ENCODE results near the gene MYRFL.
"Not testable (repeated sequence)": the region's sequence is repeated elsewhere in the genome, so short reads cannot be mapped to it uniquely, and the experiment has no call there.

The MYRFL gene

GRCh38 chr12:69991690-69992288 is 166.8 kb downstream of the MYRFL start:
- H3K4me1 ChIP-seq (ENCODE audit: control insufficient read depth, low read length): peaks cover 15% of the 10 kb centered on the region; the same call in 1 of the 2 replicates
- no peak overlapping the region for H3K4me3 ChIP-seq (ENCODE audit: low read length)
- 0 out of 2 replicates have a peak, but pooled peaks cover 3% of the 10 kb centered on the region for H3F3A ChIP-seq (ENCODE audit: control insufficient read depth, insufficient read depth)
- no peaks in the 10 kb centered on the region for H3K79me2 ChIP-seq (ENCODE audit: control insufficient read depth, low read length)
- no peak overlapping the region for H3K4me2 ChIP-seq (ENCODE audit: low read length)
- no peak overlapping the region for H3K27ac ChIP-seq (ENCODE audit: low read depth, low read length)
- TF ChIP-seq EZH2phosphoT487 (IDR thresholded peaks at IDR 0.05; ENCODE audit: borderline replicate concordance, low read length) (no peak), CTCF (IDR thresholded peaks at IDR 0.05; ENCODE audit: low read depth, low read length, poor library complexity, severe bottlenecking) (no peak)
- no peaks in the 10 kb centered on the region for H3K9me2 ChIP-seq (replicated peaks; ENCODE audit: control insufficient read depth, low read length)
- no peaks in the 10 kb centered on the region for H4K20me1 ChIP-seq (ENCODE audit: control insufficient read depth, insufficient read depth, low read depth, low read length)
- H3K9me3 ChIP-seq (ENCODE audit: control insufficient read depth, insufficient read depth, low read length): peaks cover 3% of the 10 kb centered on the region; the same call in 1 of the 2 replicates
- no peaks in the 10 kb centered on the region for H3K27me3 ChIP-seq (ENCODE audit: control insufficient read depth, low read length)
- no peaks in the 10 kb centered on the region for H3K36me3 ChIP-seq (ENCODE audit: control insufficient read depth, low read length)

GRCh38 chr12:69993433-69993832 is 168.4 kb downstream of the MYRFL start:
- H3K9me3 ChIP-seq (ENCODE audit: control insufficient read depth, insufficient read depth, low read length): peaks cover 3% of the 10 kb centered on the region; the same call in 1 of the 2 replicates
- H3K4me1 ChIP-seq (ENCODE audit: control insufficient read depth, low read length): peaks cover 6% of the 10 kb centered on the region; the same call in 1 of the 2 replicates
- no peak overlapping the region for H3K27ac ChIP-seq (ENCODE audit: low read depth, low read length)
- no peaks in the 10 kb centered on the region for H3K9me2 ChIP-seq (replicated peaks; ENCODE audit: control insufficient read depth, low read length)
- no peaks in the 10 kb centered on the region for H3K27me3 ChIP-seq (ENCODE audit: control insufficient read depth, low read length)
- no peaks in the 10 kb centered on the region for H3K79me2 ChIP-seq (ENCODE audit: control insufficient read depth, low read length)
- no peaks in the 10 kb centered on the region for H3F3A ChIP-seq (ENCODE audit: control insufficient read depth, insufficient read depth)
- no peaks in the 10 kb centered on the region for H3K36me3 ChIP-seq (ENCODE audit: control insufficient read depth, low read length)
- no peak overlapping the region for H3K4me3 ChIP-seq (ENCODE audit: low read length)
- H3K4me2 ChIP-seq (ENCODE audit: low read length): no peak overlapping the region
- H4K20me1 ChIP-seq (ENCODE audit: control insufficient read depth, insufficient read depth, low read depth, low read length): no peaks in the 10 kb centered on the region
- no peak for TF ChIP-seq EZH2phosphoT487 (IDR thresholded peaks at IDR 0.05; ENCODE audit: borderline replicate concordance, low read length)
- TF ChIP-seq CTCF (IDR thresholded peaks at IDR 0.05; ENCODE audit: low read depth, low read length, poor library complexity, severe bottlenecking): no peak

- not testable (repeated sequence) for H3K79me2 ChIP-seq (ENCODE audit: control insufficient read depth, low read length); H3K4me2 ChIP-seq (ENCODE audit: low read length); H3K4me3 ChIP-seq (ENCODE audit: low read length); H3K27ac ChIP-seq (ENCODE audit: low read depth, low read length); H3K36me3 ChIP-seq (ENCODE audit: control insufficient read depth, low read length); H3K9me3 ChIP-seq (ENCODE audit: control insufficient read depth, insufficient read depth, low read length); H3K4me1 ChIP-seq (ENCODE audit: control insufficient read depth, low read length); H4K20me1 ChIP-seq (ENCODE audit: control insufficient read depth, insufficient read depth, low read depth, low read length); H3K27me3 ChIP-seq (ENCODE audit: control insufficient read depth, low read length); H3F3A ChIP-seq (ENCODE audit: control insufficient read depth, insufficient read depth); H3K9me2 ChIP-seq (replicated peaks; ENCODE audit: control insufficient read depth, low read length)
Measured at GRCh38 chr12:69994086-69994485, 169.1 kb downstream of the MYRFL start.

GRCh38 chr12:69994724-69995173 is 169.7 kb downstream of the MYRFL start:
- Histone ChIP-seq H3K79me2 (ENCODE audit: control insufficient read depth, low read length) (no peaks in the 10 kb centered on the region), H3K4me1 (ENCODE audit: control insufficient read depth, low read length) (peaks cover 13% of the 10 kb centered on the region), H3K4me3 (ENCODE audit: low read length) (no peak overlapping the region), H3K27ac (ENCODE audit: low read depth, low read length) (no peak overlapping the region), H3K27me3 (ENCODE audit: control insufficient read depth, low read length) (no peaks in the 10 kb centered on the region), H4K20me1 (ENCODE audit: control insufficient read depth, insufficient read depth, low read depth, low read length) (no peaks in the 10 kb centered on the region), H3K4me2 (ENCODE audit: low read length) (no peak overlapping the region), H3K36me3 (ENCODE audit: control insufficient read depth, low read length) (no peaks in the 10 kb centered on the region), H3F3A (ENCODE audit: control insufficient read depth, insufficient read depth) (peaks cover 4% of the 10 kb centered on the region; the same call in 1 of the 2 replicates), H3K9me2 (replicated peaks; ENCODE audit: control insufficient read depth, low read length) (no peaks in the 10 kb centered on the region), H3K9me3 (ENCODE audit: control insufficient read depth, insufficient read depth, low read length) (peaks cover 3% of the 10 kb centered on the region; the same call in 1 of the 2 replicates)
- TF ChIP-seq EZH2phosphoT487 (IDR thresholded peaks at IDR 0.05; ENCODE audit: borderline replicate concordance, low read length) (no peak), CTCF (IDR thresholded peaks at IDR 0.05; ENCODE audit: low read depth, low read length, poor library complexity, severe bottlenecking) (no peak)

Measured in DOHH2 (cell line).